AG10803 (cell line): ENCODE data around the gene RCL1.

ENCODE experiments used
- DNase-seq: peaks from one replicate; pipeline ENCODE4 v3.0.0; 2010; ENCODE audit warnings: low read depth
- H3K4me3 ChIP-seq: 2 replicates; pipeline ENCODE4 v1.5.1; 2011; ENCODE audit warnings: mild to moderate bottlenecking, low read length, control low read depth
- TF ChIP-seq, protein P1 (sequence below): conservative IDR thresholded peaks from 2 replicates; pipeline ENCODE4 v1.5.1; 2011; ENCODE audit warnings: mild to moderate bottlenecking, low read length, control low read depth, inconsistent platforms

The RCL1 gene

DNA sequence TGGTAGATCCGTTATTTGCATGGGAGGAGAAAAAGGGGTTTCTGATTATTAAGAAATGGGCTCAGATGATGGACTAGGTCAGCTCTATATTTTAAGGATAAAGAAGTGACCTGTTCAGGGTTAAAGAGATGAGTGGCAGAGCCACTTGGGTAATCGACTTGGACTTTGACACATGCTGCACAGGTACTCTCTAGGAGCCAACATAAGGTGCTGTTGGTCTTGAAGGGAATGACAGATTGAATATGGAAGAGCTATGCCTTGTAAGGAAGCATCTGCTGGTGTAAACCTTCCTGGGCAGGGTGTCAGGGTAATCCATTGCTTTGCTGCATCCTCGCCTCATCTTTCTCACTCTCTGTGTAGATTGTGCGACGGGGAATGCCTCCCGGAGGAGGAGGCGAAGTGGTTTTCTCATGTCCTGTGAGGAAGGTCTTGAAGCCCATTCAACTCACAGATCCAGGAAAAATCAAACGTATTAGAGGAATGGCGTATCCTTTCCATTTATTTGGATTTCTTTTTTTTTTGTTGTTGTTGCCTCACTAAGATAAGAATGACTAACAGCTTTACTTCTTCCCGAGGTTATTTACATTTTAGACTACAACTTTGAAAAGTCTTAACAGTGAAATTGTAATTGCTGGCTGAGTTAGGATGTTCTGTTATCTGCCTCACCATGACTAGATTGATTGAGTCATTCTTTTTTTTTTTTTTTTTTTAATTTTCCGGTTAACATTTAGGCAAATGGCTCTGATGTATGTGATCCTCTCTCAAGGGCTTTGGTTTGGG is 41.2 kb downstream of the RCL1 start:
- H3K4me3 ChIP-seq: no peak overlapping the region
- peak; percentile 20 for DNase-seq
- TF ChIP-seq, protein P1, sequence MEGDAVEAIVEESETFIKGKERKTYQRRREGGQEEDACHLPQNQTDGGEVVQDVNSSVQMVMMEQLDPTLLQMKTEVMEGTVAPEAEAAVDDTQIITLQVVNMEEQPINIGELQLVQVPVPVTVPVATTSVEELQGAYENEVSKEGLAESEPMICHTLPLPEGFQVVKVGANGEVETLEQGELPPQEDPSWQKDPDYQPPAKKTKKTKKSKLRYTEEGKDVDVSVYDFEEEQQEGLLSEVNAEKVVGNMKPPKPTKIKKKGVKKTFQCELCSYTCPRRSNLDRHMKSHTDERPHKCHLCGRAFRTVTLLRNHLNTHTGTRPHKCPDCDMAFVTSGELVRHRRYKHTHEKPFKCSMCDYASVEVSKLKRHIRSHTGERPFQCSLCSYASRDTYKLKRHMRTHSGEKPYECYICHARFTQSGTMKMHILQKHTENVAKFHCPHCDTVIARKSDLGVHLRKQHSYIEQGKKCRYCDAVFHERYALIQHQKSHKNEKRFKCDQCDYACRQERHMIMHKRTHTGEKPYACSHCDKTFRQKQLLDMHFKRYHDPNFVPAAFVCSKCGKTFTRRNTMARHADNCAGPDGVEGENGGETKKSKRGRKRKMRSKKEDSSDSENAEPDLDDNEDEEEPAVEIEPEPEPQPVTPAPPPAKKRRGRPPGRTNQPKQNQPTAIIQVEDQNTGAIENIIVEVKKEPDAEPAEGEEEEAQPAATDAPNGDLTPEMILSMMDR: no peak

DNA sequence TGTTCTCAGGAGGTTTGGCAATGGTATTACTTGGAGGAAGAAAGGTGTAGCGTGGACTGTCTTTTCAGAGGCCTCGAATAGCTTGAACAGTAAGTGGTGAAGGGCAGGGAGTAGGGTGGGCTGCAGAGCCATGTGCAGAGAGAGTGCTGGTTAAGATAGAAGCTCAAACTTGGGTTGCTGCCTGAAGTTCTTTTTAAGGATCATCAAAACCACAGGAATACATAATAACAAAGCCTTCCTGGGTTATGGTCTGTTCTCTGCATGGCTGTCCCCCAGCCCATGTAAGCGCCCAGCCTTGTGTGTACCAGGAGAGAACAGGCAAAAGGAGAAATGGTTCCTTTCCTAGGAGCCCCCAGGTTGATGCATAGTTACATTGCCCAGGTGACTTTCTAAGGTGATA is 43.9 kb downstream of the RCL1 start:
- DNase-seq: peak; percentile 20
- no peak overlapping the region for H3K4me3 ChIP-seq
- TF ChIP-seq, protein P1: no peak

DNA sequence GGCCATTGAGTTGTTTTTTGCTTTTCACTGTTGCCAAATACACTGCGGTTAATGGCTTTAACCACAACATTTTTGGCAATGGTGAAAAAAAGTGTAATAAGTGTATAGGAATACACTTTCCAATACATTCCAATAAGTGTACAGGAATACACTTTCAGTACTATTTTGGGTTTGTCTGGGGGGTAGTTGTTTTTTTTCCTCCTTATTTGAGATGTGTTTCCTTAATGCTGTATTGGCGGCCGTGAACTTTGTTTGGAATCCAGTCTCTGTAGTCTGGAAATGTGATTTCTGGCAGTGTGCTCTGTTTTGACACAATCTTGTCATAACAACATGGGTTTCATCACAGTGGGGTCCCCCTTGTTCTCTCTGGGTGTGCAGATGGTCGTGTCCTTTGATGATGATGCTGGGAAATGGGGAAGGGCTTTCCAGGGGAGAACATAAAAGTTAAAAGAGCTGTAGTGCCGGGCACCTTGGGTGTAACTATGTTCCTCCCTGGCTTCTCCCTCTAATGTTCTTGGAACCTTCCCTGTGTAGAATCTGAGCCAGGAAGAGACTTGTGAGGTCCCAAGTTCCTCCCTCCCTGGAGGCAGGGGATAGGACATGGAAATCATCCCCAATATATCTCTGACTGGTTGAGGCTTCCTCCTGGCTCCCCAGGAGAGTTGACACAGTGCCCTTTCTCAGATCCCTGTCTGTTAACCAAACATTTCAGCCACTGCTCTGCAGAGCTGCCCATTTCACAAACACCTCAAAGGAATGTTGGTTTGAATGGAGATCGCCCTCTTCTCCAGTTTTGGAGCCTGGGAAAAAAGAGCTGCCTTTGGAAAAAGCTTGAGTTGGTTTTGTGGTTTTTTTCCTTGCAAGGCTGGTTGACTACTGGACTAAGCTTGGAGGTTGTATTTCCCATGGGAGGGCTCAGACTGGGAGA is 44.8 kb downstream of the RCL1 start:
- no peak overlapping the region for H3K4me3 ChIP-seq
- peak; percentile 98 for DNase-seq
- TF ChIP-seq, protein P1: no peak

DNA sequence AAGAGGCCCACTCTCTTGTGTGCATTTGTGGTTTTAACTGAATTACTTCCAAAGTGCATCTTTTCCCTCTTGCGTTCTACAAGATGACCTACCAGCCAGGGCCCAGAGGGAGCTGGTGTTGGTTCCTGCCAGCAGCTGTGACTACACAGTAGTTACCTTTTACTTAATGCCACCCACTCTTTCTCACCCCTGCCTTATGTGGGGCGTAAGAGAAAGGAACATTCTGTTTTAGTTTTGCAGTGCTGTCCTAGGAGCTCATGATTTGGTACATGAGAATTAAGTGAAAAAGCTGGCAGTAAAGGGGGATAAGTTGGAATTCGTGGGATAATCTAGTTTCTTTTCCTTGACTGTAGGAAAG is 45.4 kb downstream of the RCL1 start:
- TF ChIP-seq, protein P1: no peak
- DNase-seq: no peak
- no peak overlapping the region for H3K4me3 ChIP-seq

DNA sequence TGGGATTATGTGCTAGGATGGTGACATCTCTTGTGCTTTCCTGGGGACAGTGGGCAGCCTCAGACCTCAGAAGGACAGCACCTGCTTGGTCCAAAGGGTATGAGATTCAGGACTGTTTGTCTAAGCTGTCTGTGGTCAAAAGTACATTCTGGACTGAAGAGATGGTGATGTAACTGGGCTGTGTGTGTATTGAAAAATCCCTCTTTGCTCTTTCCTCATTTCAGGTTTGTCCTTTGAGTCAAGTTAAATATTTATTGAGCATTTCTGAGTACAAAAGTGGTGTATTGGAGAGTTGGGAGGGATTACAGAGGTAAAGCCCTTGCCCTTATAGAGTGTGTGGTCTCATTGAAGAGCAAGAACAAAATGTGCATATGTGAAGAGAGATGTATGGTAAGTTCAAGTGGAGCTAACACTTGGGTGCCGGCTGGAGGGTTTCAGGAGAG is 46.7 kb downstream of the RCL1 start:
- no peak overlapping the region for H3K4me3 ChIP-seq
- peak; percentile 11 for DNase-seq
- TF ChIP-seq, protein P1: no peak

DNA sequence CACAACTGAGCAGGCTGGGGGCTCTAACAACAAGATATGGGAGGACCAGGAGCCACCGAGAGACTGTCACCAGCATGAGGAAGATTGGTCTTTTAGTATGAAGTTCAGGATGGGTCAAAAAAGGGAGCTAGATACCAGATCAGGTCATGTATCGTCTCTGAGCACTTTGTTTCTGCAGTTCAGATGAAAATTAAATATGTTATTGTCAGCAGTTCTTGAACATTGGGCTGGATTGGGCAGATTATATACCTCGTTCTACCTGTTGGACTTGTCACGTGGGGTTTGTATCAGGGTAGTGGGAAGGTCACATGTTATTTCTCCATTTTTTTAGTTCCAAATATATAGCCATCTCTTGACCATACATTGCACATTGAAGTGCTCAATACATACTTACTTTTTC is 47.3 kb downstream of the RCL1 start:
- TF ChIP-seq, protein P1: no peak
- no peak for DNase-seq
- no peak overlapping the region for H3K4me3 ChIP-seq
